OCI-M2 (cell line): ENCODE data around the gene MELTF.

Source experiments
- DNase-seq: peaks from one replicate; lab custom pipeline; 2025; ENCODE audit not compliant: unreplicated experiment; lab: John Stamatoyannopoulos, UW

MELTF gene

DNA sequence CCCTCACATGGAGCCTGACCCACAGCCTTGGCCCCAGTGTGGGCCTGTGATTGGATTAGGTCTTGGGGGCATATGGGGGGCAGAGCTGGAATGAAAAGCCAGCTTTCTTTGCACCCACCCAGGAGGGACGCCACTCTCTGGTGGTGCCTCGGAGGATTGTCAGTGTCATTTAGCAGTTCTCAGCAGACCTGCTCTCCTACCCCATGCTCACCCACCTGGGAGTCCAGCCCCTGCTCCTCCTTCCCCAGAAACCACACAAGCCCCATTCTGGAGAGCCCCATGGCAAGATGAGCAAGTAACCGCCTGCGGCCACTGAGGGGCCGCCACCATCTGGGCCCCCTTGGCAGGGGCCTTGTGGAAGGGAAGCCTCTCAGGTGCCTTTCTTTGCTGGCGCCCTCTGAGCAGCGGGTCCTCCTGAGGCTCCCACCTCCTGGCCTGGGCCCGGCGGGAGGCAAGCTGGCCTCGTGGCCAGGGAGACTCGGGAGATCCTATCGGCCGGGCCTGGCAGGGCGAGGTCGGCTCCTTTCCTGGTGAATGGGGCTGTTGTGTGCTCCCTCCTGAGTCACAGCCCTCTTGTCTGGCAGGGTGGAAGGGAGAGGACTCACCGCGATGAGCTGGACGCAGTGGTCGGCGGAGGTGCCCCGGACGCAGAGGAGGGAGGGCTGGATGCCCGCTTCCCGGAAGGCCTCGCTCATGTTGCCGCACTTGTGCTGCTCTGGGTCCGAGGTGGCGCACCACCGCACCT is 2.3 kb downstream of the MELTF start:
- no peak for DNase-seq

DNA sequence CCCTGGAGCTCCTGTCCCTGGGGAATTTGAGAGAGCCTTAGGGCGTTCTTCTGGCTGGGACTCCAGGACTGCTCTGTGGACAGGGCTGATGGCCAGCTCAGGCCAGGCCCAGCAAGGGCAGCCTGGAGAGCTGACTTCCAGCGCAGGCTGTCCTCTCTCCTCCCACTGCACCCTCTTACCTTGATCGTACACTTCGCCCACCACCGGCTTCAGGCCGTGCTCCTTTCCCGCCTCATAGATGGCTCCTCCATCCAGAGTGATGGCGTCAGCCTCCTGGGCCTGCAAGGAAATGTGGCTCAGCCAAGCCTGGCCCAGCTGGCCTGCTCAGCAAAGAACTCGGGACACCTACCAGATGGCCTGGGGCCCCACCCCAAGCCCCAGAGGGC is 3.1 kb downstream of the MELTF start:
- DNase-seq: no peak

DNA sequence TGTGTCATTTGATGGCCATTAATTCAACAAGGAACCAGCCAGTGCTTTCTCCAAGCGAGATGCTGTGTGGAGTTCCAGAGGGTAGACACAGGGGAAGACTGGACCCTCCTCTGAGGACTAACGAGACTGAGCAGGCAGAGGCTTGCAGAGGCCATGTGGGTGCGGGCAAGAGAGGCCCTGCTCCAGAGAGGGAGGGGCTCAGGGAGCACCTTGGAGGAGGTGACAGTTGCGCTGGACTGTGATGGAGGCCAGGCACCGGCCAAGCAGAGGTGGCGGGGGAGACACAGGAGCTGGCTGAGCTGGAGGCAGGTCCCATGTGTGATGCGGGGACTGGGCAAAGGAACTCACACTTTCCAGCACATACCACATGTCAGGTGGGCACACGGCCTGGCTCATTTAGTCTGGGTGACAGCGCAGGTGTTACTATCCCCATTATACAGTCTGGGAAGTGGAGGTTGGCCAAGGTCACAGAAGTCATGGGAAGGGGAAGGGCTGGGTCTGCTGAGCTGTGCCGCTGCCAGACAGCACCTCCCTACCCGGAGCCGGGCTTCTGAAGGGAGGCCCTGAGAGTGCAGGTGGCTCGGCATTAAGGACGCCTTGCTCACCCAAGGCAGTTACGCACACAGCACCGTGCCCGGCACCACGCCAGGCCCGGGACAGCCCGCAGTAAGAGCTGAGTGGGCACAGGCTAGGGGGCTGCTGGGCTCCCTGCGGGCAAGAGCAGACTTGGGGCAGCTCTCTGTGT is 3.7 kb downstream of the MELTF start:
- no peak for DNase-seq

DNA sequence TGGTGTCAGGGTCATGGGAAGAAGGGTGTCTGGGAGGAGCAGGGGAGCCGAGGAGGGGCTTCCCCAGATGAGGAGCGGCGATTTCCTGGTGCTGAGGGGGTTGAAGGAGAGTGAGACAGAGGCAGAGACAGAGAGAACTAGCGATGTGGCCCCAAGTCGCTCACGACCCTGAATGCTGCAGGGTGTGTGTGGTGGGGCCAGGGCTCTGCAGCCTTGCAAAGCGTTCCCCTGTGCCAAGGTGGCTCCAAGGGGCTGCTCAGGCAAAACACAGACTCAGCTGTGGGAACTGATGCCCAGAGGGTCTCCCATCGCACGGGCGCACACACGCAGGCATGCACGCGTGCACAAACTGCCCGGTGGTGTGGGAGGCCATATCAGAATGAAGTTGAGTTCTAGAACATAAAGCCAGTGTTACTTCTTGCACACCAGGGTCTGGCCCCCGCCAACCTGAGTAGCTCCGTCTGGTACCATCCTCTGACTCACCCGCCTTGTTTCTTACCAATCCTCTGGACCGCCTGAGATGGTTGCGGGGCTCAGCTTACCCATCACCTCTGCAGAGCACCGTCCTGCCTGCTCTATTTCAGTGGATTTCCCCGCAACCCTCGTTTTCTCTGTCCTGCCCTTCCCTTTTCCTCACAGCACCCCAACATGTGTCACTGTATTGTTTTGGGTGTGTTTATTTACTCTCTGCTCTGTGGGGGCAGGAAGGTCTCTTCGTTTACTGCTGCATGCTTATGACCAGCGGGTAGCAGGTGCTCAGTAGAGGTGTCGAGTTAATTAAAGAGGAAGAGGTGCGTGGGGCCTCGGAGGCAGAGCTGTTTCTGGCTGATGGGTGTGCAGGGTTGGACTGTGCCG is 4.5 kb downstream of the MELTF start:
- no peak for DNase-seq

DNA sequence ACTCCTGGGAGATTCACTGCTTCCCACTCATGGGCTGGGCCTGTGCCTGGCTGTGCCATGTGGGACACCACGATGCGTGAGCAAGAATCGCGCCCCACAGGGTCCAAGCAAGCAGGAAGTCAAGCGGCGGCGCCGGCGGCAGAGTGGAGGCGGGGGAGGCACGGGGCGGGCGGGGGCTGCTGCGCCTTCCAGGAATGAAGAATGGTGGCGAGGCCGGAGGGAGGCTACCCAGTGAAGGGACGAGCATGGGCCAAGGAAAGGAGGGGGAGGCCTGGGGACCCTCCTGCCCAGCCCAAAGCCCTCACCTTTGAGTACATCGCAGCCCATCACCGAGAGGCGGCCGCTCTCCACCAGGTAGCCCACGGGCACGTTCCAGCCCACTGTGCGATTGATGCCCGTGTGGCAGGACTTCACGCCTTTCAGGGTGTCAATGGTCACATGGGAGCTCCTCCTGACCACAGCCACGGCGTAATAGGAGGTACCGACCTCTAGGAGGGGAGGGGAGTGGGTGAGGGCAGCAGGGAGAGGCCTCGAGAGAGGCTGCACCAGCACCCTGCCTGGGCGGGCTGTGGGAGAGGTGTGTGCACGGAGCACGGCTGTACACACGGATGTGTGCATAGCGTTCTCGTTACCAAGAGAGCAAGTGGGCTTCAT is 5.5 kb downstream of the MELTF start:
- no peak for DNase-seq

DNA sequence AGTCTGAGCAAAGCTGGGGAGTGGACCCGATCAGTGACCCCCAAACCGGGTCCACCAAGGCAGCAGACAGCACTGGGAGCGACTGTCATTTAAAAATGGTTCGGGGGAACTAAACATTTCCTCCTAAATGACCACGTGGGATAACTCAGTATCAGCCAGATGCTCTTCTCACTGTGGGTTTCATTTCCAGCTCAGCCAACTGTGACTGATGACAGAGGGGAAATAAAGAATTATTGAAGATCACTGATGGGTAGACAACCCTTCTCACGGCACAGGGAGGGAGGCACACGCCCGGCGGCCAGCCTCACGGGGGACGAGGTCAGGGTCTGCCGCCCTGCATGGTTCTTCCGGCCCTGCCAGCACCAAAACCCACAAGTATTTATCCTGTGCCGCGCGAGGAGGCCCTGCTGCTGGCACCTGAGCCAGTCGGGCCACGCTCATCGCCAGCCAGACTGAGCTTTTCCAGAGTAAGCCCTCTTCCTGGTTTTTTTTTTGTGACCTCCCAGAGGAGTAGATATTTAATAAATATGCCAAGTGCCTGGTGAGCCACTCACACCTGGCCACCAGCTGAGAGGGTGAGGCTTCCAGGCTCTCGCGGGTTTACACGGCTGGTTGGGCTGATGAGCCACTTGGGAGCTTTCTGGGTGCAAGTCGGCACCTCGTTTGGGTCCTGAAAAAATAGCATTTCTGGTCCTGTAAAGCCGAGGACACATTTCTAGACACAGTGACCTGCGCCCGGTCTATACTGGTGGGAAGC is 6.2 kb downstream of the MELTF start:
- DNase-seq: no peak

DNA sequence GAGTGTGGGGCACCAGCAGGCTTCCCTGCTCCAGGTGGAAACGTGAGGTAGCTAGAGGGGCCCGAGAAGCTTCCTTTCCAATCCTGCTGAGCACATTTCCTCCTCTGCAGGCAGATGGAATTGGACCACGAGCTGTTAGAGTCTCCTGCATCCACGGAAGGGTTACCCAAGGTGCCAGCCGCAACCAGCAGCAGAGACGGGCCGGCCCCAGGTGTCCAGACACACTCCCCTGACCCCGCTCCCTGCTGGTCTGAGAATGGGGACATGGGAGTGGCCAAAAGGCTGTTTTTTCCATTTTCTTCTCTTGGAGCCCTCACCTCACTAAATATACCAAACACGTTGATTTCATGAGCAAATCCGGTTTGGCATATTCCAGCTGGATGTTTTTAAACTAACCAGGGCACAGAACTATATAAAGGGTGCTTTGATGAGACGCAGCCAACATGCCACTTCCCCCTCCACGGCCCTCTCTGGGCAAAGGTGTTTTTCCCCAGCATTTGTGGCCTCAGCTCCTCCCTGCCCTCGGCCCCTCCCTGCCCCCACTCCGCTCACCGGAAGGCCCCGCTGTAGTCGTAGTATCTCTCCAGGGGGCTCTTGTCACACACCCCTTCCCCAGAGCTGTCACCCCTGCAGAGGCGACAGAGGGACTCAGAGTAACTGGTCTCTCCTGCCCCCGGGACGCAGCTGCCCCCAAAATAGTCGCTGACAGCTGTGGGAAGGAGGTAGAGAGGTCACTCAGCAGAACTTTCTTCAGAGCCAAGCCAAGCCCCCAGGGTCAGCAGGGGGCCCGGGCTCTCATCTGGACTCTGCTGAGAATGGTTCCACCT is 7.0 kb downstream of the MELTF start:
- no peak for DNase-seq

DNA sequence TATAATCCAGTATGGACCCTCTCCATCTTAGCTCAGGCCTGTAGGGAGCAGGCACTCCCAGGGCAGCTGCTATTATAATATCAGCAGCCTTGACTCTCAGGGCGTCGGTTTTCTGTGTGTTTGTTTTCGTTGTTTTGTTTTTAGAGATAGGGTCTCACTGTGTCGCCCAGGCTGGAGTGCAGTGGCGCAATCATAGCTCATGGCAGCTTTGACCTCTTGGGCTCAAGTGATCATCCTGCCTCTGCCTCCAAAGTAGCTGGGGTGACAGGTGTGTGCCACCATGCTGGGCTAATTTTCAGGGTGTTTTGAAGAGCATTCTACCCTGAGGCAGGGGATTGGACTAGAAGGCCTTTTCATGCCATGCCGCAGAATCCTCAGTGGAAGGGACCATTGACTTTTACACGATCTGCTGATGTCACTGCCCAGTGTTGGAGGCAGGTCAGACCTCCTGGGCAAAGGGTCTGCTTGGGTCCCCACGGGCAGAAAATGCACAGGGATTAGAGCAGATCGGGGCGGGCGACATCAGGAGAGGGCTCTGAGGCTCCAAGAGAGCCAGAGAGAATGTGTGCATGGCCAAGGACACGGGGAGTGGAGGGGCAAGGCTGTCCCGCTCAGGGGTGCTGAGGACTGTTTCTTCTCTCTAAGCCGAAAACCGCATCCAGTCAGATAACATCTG is 7.8 kb downstream of the MELTF start:
- DNase-seq: no peak

DNA sequence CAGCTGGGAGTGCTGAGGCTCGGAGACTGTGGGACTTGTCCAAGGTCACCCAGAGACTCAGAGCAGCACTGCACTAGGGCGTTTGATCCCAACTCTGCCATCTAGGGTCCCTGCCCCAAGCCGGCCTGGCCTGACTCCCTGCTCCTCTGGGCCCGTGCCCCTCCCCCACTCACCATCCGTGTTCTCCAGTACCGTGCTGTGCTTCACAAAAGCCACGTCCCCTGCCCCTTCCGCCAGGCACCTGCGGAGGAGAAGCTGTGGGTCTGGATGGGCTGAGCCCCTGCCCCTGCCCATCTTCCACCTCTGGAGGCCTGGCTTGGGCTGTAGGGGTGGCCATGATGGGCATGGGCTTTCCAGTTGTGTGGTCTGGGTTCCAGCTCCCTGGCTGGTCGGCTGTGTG is 8.4 kb downstream of the MELTF start:
- DNase-seq: no peak

DNA sequence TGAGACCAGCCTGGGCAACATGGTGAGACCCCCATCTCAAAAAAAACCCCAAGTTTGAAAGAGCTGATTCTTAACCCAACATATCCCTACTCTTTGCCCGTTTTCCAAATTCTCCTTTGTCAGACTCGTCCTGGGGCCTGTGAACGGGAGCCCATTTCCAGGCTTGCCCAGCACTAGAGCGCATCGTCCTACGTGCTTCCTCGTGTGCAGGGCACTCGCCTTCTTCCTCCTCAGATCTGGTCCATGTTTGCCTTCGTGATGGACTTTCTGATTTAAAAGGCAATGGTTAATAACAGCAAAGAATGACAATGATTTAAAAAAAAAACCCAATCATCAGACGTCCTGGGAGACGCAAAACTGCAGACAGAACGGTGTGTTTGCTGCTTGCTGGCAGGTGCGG is 10.1 kb downstream of the MELTF start:
- no peak for DNase-seq

DNA sequence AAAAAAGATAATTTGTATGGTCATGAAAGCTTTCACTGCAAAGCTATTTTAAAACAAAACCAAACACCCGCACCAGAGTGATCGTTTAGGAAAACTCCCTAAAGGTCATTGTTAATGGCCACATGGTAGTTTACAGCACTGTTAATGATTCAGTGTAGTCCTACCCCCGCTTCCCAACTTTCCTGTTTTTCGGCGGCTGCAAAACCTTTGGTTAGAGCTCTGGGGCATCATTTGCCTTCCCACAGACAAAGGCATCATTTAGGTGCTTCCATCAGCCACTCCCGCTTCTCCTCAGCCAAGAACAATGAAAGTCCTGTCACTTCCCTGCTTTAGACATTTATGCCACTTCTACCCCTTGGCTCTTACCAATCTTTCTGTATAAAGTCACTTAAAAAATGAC is 10.6 kb downstream of the MELTF start:
- DNase-seq: no peak

DNA sequence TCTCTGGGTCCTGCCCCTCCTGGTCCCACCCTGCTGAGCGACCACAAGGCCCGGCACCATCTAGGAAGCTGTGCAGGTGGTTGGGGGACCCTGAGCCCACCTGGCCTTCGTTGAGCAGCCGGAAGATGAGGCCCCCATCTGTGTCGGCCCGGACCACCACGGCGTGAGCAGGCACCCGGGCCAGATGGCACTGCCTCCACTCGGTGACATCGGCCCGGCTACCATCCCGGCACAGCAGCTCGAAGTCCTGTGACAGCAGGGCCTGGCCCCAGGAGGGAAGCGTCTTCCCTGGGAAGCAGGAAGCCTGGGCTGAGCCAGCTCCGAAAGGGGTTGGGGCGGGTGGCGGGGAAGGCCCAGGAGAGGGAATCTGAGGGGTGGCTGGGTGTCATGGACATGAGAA is 12.6 kb downstream of the MELTF start:
- DNase-seq: no peak

DNA sequence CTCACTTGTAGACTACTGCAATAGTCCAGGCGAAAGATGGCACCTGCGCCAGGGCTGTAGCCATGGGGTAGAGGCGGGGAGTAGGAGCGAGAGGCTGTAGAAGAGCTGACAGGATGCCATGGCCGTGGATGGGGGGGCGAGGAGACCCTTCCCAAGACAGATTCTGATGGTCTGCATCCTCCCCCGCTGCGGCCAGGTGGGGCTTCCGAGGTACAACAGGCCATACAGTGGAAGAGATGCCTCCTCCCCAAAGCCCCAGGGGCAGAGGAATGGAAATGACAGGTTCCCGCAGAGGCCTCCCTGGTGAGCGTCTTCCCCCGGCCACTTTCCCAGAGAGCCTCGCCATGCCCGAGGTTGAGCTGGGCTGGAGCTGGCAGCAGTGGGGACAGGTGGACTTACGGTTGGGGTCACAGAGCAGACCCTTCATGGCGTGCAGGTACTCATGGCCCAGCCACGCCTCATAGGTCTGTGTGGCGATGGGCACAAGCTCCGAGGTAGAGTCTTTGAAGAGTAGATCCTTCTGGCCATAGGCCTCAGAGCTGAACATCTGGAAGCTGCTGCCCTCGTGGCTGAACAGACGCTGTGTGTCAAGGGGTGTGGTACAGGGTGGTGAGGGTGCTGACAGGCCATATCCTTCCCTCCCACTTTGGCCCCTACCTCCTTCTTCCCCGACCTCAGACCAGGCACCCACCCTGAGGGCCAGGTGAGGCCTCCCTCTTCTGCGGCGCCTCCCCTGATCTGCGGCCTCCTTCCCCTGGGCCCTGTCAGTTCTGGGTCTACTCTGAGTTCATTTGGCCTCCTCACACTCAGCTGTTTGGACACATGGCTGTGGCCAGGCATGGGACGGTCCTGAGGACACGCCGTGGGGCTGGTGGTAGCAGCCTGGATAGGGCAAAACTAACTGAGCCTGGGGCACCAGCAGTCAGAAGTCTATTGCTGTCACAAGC is 13.6 kb downstream of the MELTF start:
- no peak for DNase-seq

DNA sequence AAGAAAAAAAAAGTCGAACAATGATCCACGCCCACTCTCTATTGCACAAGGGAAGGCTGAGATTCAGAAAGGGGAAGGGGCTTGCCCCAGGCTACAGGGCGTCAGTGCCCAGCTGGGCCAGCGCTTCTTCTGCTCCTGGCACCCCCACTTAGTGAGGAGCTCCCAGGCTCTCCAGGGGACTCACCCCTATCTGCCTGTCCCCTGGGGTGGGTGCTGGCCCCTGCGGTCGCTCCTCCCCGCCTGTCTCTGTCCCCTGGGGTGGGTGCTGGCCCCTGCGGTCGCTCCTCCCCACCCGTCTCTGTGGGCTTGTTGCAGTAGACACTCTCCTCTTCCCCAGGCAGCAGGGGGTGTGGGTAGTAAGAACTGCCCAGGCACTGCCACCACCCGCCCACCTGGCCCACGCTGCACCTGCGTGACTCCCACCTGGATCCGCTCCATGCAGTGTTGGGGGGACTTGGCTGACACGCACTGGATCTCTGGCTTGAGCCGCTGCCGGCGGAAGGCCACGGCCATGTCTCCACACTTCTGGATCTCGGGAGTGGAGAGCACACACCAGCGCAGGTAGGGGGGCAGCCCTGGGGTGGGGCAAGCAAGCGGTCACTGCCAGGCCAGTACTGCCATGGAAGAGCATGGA is 14.6 kb downstream of the MELTF start:
- no peak for DNase-seq

DNA sequence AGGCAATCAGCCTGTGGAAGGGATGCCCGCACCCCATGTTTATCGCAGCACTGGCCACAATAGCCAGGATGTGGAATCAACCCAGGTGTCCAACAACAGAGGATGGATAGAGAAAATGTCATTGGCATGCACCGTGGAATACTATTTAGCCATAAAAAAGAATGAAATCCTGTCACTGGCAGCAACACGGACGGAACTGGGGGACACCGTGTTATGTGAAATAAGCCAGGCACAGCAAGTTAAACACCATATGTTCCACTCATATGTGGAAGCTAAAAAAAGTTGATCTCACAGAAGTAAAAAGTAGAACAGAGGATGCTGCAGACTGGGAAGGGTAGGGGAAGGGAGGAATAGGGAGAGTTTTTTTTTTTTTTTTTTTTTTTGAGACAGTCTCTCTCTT is 15.6 kb downstream of the MELTF start:
- DNase-seq: no peak

DNA sequence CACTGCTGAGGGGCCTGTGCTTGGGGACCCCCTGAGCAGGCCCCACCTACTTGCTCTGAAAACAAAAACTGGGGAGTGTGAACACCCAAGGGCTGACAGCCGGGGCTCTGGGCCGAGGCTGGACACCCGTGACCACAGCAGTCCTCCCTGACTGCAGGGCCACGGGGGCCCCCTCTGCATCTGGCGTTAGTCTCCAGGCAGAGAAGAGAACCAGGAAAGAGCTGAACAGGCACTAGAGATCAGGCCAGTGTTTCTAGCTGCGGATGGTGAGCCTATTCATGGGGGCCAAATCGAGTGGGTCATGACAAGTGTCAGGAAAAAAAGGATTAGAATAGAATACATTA is 17.1 kb downstream of the MELTF start:
- DNase-seq: no peak

DNA sequence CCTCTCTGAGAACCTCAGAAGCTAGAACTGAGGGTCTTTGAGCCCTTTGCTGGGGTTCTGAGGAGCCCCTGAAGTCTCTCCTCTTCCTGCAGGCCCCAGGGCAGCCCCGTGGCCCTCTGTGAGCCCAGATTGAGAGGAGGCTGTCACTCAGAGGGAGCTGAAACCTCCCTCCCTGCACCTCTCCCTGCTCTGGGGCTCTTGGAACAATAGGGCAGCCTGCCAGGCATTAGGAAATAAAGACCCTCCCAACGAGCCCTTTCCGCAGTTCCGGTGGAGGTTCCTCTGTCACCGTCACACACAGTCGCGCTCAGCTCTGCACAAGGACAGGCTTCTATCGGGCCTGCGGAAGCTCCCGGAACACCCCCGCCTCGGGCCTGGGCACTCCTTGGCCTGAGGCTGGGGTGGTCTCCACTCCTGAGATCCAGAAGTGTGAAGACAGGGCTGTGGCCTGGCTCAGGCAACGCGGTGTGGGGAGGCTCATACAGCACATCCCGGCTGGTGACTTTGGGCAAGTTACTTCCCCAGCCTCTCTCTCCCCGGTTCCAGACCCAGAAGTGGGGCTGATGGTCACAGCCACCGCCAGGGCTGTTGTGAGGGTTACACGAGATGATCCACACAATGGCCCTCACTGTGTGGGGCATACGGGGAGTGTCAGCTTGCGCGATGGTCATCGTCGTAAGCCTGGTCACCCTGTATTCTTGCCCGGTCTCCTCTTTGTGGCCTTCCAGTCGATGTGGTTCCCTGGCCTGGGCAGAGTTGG is 17.7 kb downstream of the MELTF start:
- DNase-seq: no peak
